IPS-18a (cell line): ENCODE results near the gene FSD1.
"Not testable (repeated sequence)": the region's sequence is repeated elsewhere in the genome, so short reads cannot be mapped to it uniquely, and the experiment has no call there.

Experiments used
- H3K27ac ChIP-seq: one replicate; pipeline ENCODE4 v1.5.1; 2013; ENCODE audit warnings: low read length
- H3K27me3 ChIP-seq: one replicate; pipeline ENCODE4 v1.6.1; 2013; ENCODE audit warnings: mild to moderate bottlenecking, low read length; ENCODE audit not compliant: control insufficient read depth, insufficient read depth
- H3K36me3 ChIP-seq: one replicate; pipeline ENCODE4 v1.6.1; 2013; ENCODE audit warnings: low read depth, low read length; ENCODE audit not compliant: control insufficient read depth
- H3K4me1 ChIP-seq: one replicate; pipeline ENCODE4 v1.6.1; 2013; ENCODE audit warnings: low read depth, low read length; ENCODE audit not compliant: control insufficient read depth
- H3K4me3 ChIP-seq: one replicate; pipeline ENCODE4 v1.5.1; 2013; ENCODE audit warnings: low read length
- H3K9ac ChIP-seq: one replicate; pipeline ENCODE4 v1.6.1; 2013; ENCODE audit warnings: mild to moderate bottlenecking, low read length, moderate library complexity
- H3K9me3 ChIP-seq: one replicate; pipeline ENCODE4 v1.6.1; 2013; ENCODE audit warnings: low read depth, low read length; ENCODE audit not compliant: control insufficient read depth

The FSD1 gene

GRCh38 chr19:4326215-4326836 is 21.9 kb downstream of the FSD1 start:
- Histone ChIP-seq H3K4me1 (peaks cover 3% of the 10 kb centered on the region), H3K4me3 (peak overlapping the region; percentile 61), H3K36me3 (no peaks in the 10 kb centered on the region), H3K27ac (no peak overlapping the region), H3K9me3 (no peaks in the 10 kb centered on the region), H3K27me3 (no peaks in the 10 kb centered on the region), H3K9ac (no peak overlapping the region)

- H3K9me3 ChIP-seq: no peaks in the 10 kb centered on the region
- no peaks in the 10 kb centered on the region for H3K27me3 ChIP-seq
- H3K36me3 ChIP-seq: no peaks in the 10 kb centered on the region
- peaks cover 3% of the 10 kb centered on the region for H3K4me1 ChIP-seq
- H3K27ac ChIP-seq: no peak overlapping the region
- peak overlapping the region; percentile 61 for H3K4me3 ChIP-seq
- H3K9ac ChIP-seq: peak overlapping the region; percentile 54
These were observed 22.4 kb downstream of the FSD1 start for GRCh38 chr19:4326837-4327251.

- H3K36me3 ChIP-seq: no peaks in the 10 kb centered on the region
- no peaks in the 10 kb centered on the region for H3K27me3 ChIP-seq
- no peak overlapping the region for H3K27ac ChIP-seq
- no peaks in the 10 kb centered on the region for H3K9me3 ChIP-seq
- peak overlapping the region; percentile 54 for H3K9ac ChIP-seq
- peaks cover 3% of the 10 kb centered on the region for H3K4me1 ChIP-seq
- H3K4me3 ChIP-seq: peak overlapping the region; percentile 61
These were observed 23.0 kb downstream of the FSD1 start for GRCh38 chr19:4327252-4327876.

- Histone ChIP-seq H3K36me3 (no peaks in the 10 kb centered on the region), H3K9ac (no peak overlapping the region), H3K27me3 (no peaks in the 10 kb centered on the region), H3K4me1 (peaks cover 3% of the 10 kb centered on the region), H3K4me3 (peak overlapping the region; percentile 61), H3K27ac (no peak overlapping the region), H3K9me3 (no peaks in the 10 kb centered on the region)
These were observed 23.5 kb downstream of the FSD1 start for GRCh38 chr19:4327877-4328242.

- Histone ChIP-seq H3K27me3 (no peaks in the 10 kb centered on the region), H3K4me3 (peak overlapping the region; percentile 83), H3K36me3 (no peaks in the 10 kb centered on the region), H3K27ac (no peak overlapping the region), H3K9ac (peak overlapping the region; percentile 62), H3K4me1 (peaks cover 3% of the 10 kb centered on the region), H3K9me3 (no peaks in the 10 kb centered on the region)
These were observed 24.0 kb downstream of the FSD1 start for GRCh38 chr19:4328243-4328990.

GRCh38 chr19:4328991-4329681 is 24.7 kb downstream of the FSD1 start:
- H3K9me3 ChIP-seq, H3K4me1 ChIP-seq, H3K27me3 ChIP-seq, H3K36me3 ChIP-seq, H3K27ac ChIP-seq: not testable (repeated sequence)
- peak overlapping the region; percentile 62 for H3K9ac ChIP-seq
- peak overlapping the region; percentile 83 for H3K4me3 ChIP-seq

GRCh38 chr19:4329858-4330257 is 25.5 kb downstream of the FSD1 start:
- Histone ChIP-seq H3K27ac (no peak overlapping the region), H3K9me3 (no peaks in the 10 kb centered on the region), H3K36me3 (no peaks in the 10 kb centered on the region), H3K4me3 (no peak overlapping the region), H3K9ac (no peak overlapping the region), H3K27me3 (no peaks in the 10 kb centered on the region), H3K4me1 (peaks cover 3% of the 10 kb centered on the region)

GRCh38 chr19:4334929-4335570 is 30.7 kb downstream of the FSD1 start:
- Histone ChIP-seq H3K27me3 (no peaks in the 10 kb centered on the region), H3K27ac (no peak overlapping the region), H3K9me3 (no peaks in the 10 kb centered on the region), H3K36me3 (no peaks in the 10 kb centered on the region), H3K4me3 (no peak overlapping the region), H3K4me1 (no peaks in the 10 kb centered on the region), H3K9ac (no peak overlapping the region)

- no peaks in the 10 kb centered on the region for H3K27me3 ChIP-seq
- H3K27ac ChIP-seq: no peak overlapping the region
- H3K9me3 ChIP-seq: no peaks in the 10 kb centered on the region
- peaks cover 4% of the 10 kb centered on the region for H3K4me1 ChIP-seq
- H3K9ac ChIP-seq: peak overlapping the region; percentile 29
- H3K4me3 ChIP-seq: peak overlapping the region; percentile 56
- H3K36me3 ChIP-seq: no peaks in the 10 kb centered on the region
These were observed 33.6 kb downstream of the FSD1 start for GRCh38 chr19:4337906-4338440.

GRCh38 chr19:4338441-4339355 is 34.3 kb downstream of the FSD1 start, which contains the start of gene STAP2:
Gene STAP2 (minus strand): TSS chr19:4338827. CDS start chr19:4338753, 74 bp downstream.
- H3K27ac ChIP-seq: no peak within 1 kb of the TSS
- H3K9me3 ChIP-seq: no peaks in the 10 kb centered on the region
- H3K9ac ChIP-seq: peak within 1 kb of the TSS; percentile 29
- H3K36me3 ChIP-seq: no peaks in the 10 kb centered on the region
- no peaks in the 10 kb centered on the region for H3K27me3 ChIP-seq
- peaks cover 4% of the 10 kb centered on the region for H3K4me1 ChIP-seq
- H3K4me3 ChIP-seq: peak within 1 kb of the TSS; percentile 56
